GM13976 (cell line): ENCODE measurements around the gene RNF141.

Source experiments
- DNase-seq: peaks from one replicate; pipeline ENCODE4 v3.0.0; 2012; ENCODE audit warnings: low spot score
- in situ Hi-C: fragments of 300-500 bp; cut with MboI; formaldehyde crosslinking; loops from one replicate; pipeline ENCODE4 v1.12.0; 2022; ENCODE audit warnings: low sequenced_read_pairs, mixed read lengths, inconsistent platforms; ENCODE audit not compliant: unreplicated experiment
- TF ChIP-seq, protein P1 (sequence below): IDR thresholded peaks from 2 replicates; pipeline ENCODE4 v1.5.1; 2012; ENCODE audit warnings: borderline replicate concordance, mild to moderate bottlenecking; ENCODE audit not compliant: insufficient read depth; ENCODE audit errors: extremely low read depth, missing control alignments, control extremely low read depth

Gene RNF141

DNA sequence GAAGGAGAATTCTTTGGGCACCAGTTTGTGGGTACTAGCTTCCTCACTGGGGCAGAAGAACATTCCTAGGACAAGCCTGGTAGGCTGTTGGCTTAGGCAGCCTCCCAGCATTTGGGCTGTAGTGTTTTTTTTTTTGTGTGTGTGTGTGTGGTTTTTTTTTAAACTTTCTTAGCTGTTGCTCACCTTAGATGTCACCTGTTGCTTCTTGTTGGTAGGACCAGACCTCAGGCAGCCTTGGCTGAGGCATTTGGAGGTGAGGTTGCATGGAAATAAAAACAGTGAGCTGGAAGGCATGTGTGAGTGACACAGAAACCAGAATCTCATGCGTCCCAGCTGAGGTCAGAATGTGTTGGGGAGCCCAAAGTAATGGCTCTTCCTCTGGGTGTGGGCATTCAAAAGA, 64.6 kb downstream of the RNF141 start:
- no peak for DNase-seq
- in situ Hi-C loops = no loop called here
- TF ChIP-seq, protein P1, sequence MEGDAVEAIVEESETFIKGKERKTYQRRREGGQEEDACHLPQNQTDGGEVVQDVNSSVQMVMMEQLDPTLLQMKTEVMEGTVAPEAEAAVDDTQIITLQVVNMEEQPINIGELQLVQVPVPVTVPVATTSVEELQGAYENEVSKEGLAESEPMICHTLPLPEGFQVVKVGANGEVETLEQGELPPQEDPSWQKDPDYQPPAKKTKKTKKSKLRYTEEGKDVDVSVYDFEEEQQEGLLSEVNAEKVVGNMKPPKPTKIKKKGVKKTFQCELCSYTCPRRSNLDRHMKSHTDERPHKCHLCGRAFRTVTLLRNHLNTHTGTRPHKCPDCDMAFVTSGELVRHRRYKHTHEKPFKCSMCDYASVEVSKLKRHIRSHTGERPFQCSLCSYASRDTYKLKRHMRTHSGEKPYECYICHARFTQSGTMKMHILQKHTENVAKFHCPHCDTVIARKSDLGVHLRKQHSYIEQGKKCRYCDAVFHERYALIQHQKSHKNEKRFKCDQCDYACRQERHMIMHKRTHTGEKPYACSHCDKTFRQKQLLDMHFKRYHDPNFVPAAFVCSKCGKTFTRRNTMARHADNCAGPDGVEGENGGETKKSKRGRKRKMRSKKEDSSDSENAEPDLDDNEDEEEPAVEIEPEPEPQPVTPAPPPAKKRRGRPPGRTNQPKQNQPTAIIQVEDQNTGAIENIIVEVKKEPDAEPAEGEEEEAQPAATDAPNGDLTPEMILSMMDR = no peak

GRCh38 chr11:10474551-10474950, 66.4 kb downstream of the RNF141 start:
- in situ Hi-C loops = no loop called here
- DNase-seq = no peak
- TF ChIP-seq, protein P1 = no peak

DNA sequence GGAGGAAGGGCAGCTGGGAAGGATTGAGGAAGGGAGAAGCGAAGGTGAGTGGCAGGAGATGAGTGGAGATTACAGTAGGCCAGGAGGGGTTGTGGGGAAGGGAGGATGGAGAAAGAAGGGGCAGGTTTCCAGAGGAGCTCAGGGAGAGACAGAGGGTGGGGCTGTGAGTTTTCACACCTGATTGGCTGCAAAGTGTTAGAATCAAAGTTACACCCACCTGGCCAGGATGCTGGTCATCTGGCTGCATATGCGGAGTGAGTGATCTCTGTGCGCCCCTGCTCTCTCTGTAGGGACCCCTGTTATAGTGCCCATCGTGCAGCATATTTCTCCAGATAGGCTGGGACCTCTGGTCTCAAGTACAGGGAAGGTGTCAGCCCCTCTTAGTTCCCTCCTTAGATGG, 67.6 kb downstream of the RNF141 start:
- TF ChIP-seq, protein P1 = no peak
- no peak for DNase-seq
- in situ Hi-C loops = no loop called here

DNA sequence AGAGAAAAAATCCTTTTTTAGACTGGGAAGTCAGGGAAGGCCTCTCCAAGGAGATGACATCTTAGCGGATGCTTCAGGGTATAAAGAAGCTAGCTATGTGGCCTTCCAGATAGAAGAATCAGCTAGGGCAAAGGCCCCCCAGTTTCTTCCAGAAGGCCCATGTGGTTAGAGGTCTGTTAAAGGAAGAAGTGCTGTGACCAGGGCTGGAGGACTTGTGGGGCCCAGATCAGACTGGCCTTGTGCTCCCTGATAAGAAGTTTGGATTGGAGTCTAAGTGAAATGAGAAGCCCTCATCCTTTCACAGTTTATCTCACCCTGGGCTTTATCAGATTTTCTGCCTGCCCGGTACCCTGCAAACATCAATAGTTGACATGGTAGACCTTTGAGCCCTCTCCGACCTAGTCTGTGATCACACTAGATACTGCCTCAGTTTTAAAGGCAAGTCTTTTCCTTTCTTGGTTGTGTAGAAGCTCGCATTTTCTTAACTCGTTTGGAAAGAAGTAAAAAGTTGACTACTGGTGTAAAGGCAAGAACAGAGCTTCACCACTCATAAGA, 78.2 kb downstream of the RNF141 start:
- DNase-seq = no peak
- TF ChIP-seq, protein P1 = no peak
- in situ Hi-C loops = no loop called here
